ENCODE measurements around the gene CPA5.
"Not testable (repeated sequence)": the region's sequence is repeated elsewhere in the genome, so short reads cannot be mapped to it uniquely, and the experiment has no call there.

The CPA5 gene

DNA sequence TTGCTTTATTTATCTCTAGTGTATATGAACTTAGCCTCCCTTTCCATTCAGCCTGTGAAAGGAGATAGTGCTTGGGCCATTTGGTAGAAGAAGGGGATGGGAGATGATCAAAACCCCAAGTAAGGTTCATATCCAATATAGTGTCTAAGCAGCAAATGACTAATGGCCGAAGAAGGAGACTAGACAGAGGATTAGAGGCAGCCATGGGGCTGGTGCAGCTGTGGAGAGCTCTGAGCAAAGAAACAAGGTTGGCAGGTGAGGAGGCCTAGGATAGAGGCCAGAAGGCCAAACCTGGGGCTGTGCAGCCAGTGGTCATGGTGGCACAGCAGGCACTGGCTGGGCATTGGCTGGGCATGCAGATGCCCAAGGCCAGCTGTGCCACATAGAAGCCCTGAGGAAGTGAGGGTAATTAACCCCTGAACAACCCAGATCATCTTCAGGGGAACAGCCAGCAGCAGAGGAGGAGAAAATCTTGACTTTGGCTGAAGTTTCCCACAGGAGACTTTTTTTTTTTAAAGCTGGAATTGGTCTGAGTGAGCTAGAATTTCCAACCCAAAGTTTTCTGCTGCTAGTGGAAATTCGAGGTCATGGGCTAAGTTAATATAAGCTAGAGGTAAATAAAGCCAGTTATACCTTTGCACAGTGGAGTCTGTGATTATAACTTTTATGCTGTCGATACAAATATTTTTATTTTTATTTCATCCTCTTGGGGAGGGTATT lies 25.4 kb downstream of the CPA5 start:
- H3K27me3 ChIP-seq (replicated peaks; ENCODE audit: control insufficient read depth, insufficient read depth, low read length) = no peaks in the 10 kb centered on the region
- H3K9ac ChIP-seq (ENCODE audit: low read length) = peak overlapping the region; percentile 51
- H3K4me1 ChIP-seq (ENCODE audit: control insufficient read depth, insufficient read depth, low read length) = peaks cover 74% of the 10 kb centered on the region
- H3K36me3 ChIP-seq (ENCODE audit: control insufficient read depth, insufficient read depth, low read length, severe bottlenecking) = no peaks in the 10 kb centered on the region
- no peaks in the 10 kb centered on the region for H3K9me3 ChIP-seq (ENCODE audit: control insufficient read depth, low read length)
- DNase-seq (ENCODE audit: low read depth) = no peak
- peak overlapping the region; percentile 12 for H3K4me3 ChIP-seq (ENCODE audit: low read length)

GRCh38 chr7:130371046-130371445 lies 26.4 kb downstream of the CPA5 start:
- no peak for DNase-seq (ENCODE audit: low read depth)
- Histone ChIP-seq H3K9me3 (ENCODE audit: control insufficient read depth, low read length) (peaks cover 3% of the 10 kb centered on the region), H3K4me1 (ENCODE audit: control insufficient read depth, insufficient read depth, low read length) (peaks cover 67% of the 10 kb centered on the region), H3K27me3 (replicated peaks; ENCODE audit: control insufficient read depth, insufficient read depth, low read length) (no peaks in the 10 kb centered on the region), H3K4me3 (ENCODE audit: low read length) (no peak overlapping the region), H3K36me3 (ENCODE audit: control insufficient read depth, insufficient read depth, low read length, severe bottlenecking) (no peaks in the 10 kb centered on the region), H3K9ac (ENCODE audit: low read length) (peak overlapping the region; percentile 27)

GRCh38 chr7:130372402-130373165 lies 28.0 kb downstream of the CPA5 start:
- peaks cover 58% of the 10 kb centered on the region for H3K4me1 ChIP-seq (ENCODE audit: control insufficient read depth, insufficient read depth, low read length)
- peaks cover 10% of the 10 kb centered on the region for H3K9me3 ChIP-seq (ENCODE audit: control insufficient read depth, low read length)
- no peaks in the 10 kb centered on the region for H3K36me3 ChIP-seq (ENCODE audit: control insufficient read depth, insufficient read depth, low read length, severe bottlenecking)
- peak overlapping the region; percentile 4 for H3K4me3 ChIP-seq (ENCODE audit: low read length)
- H3K27me3 ChIP-seq (replicated peaks; ENCODE audit: control insufficient read depth, insufficient read depth, low read length) = no peaks in the 10 kb centered on the region
- peak overlapping the region; percentile 86 for H3K9ac ChIP-seq (ENCODE audit: low read length)
- DNase-seq (ENCODE audit: low read depth) = no peak

- Histone ChIP-seq H3K4me3 (ENCODE audit: low read length) (no peak overlapping the region), H3K4me1 (ENCODE audit: control insufficient read depth, insufficient read depth, low read length) (peaks cover 48% of the 10 kb centered on the region), H3K27me3 (replicated peaks; ENCODE audit: control insufficient read depth, insufficient read depth, low read length) (no peaks in the 10 kb centered on the region), H3K36me3 (ENCODE audit: control insufficient read depth, insufficient read depth, low read length, severe bottlenecking) (no peaks in the 10 kb centered on the region), H3K9ac (ENCODE audit: low read length) (peak overlapping the region; percentile 86), H3K9me3 (ENCODE audit: control insufficient read depth, low read length) (peaks cover 10% of the 10 kb centered on the region)
- DNase-seq (ENCODE audit: low read depth) = no peak
Observed at GRCh38 chr7:130374507-130374906, 29.9 kb downstream of the CPA5 start.

DNA sequence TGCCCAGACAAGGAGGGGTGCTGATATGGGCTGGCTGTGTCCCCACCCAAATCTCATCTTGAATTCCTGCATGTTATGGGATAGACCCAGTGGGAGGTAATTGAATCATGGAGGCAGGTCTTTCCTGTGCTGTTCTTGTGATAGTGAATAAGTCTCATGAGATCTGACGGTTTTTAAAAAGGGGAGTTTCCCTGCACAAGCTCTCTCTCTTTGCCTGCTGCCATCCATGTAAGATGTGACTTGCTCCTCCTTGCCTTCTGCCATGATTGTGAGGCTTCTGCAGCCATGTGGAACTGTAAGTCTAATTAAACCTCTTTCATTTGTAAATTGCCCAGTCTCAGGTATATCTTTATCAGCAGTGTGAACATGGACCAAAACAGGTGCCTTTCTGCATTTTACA lies 31.8 kb downstream of the CPA5 start:
- not testable (repeated sequence) for DNase-seq (ENCODE audit: low read depth); H3K36me3 ChIP-seq (ENCODE audit: control insufficient read depth, insufficient read depth, low read length, severe bottlenecking); H3K9ac ChIP-seq (ENCODE audit: low read length); H3K9me3 ChIP-seq (ENCODE audit: control insufficient read depth, low read length); H3K27me3 ChIP-seq (replicated peaks; ENCODE audit: control insufficient read depth, insufficient read depth, low read length); H3K4me3 ChIP-seq (ENCODE audit: low read length)
- peaks cover 38% of the 10 kb centered on the region for H3K4me1 ChIP-seq (ENCODE audit: control insufficient read depth, insufficient read depth, low read length)

DNA sequence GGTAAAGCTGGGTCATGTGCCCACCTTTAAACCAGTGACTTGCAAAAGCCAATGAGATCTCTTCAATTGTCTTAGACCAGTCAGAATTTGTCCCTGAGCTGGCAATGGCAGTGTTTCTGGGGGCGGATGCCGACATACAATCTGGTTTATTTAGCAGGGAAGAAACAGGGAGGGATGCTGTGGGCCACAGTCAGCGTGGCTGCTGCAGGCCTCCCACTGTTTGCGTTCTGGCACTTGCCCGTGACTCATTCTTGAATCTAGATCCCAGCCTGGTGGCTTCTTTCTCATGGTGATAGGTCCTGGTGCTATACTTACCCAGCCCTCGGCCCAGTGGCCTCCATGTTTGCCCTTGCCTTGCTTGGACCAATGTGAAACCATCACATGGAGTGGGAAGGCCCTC lies 32.6 kb downstream of the CPA5 start:
- no peak for DNase-seq (ENCODE audit: low read depth)
- no peak overlapping the region for H3K9ac ChIP-seq (ENCODE audit: low read length)
- H3K4me1 ChIP-seq (ENCODE audit: control insufficient read depth, insufficient read depth, low read length) = peaks cover 33% of the 10 kb centered on the region
- no peaks in the 10 kb centered on the region for H3K27me3 ChIP-seq (replicated peaks; ENCODE audit: control insufficient read depth, insufficient read depth, low read length)
- H3K9me3 ChIP-seq (ENCODE audit: control insufficient read depth, low read length) = peaks cover 10% of the 10 kb centered on the region
- no peaks in the 10 kb centered on the region for H3K36me3 ChIP-seq (ENCODE audit: control insufficient read depth, insufficient read depth, low read length, severe bottlenecking)
- H3K4me3 ChIP-seq (ENCODE audit: low read length) = no peak overlapping the region

- peaks cover 10% of the 10 kb centered on the region for H3K9me3 ChIP-seq (ENCODE audit: control insufficient read depth, low read length)
- no peak overlapping the region for H3K9ac ChIP-seq (ENCODE audit: low read length)
- DNase-seq (ENCODE audit: low read depth) = no peak
- H3K27me3 ChIP-seq (replicated peaks; ENCODE audit: control insufficient read depth, insufficient read depth, low read length) = no peaks in the 10 kb centered on the region
- no peaks in the 10 kb centered on the region for H3K36me3 ChIP-seq (ENCODE audit: control insufficient read depth, insufficient read depth, low read length, severe bottlenecking)
- H3K4me1 ChIP-seq (ENCODE audit: control insufficient read depth, insufficient read depth, low read length) = peaks cover 15% of the 10 kb centered on the region
- no peak overlapping the region for H3K4me3 ChIP-seq (ENCODE audit: low read length)
Observed at GRCh38 chr7:130379019-130379418, 34.4 kb downstream of the CPA5 start.

DNA sequence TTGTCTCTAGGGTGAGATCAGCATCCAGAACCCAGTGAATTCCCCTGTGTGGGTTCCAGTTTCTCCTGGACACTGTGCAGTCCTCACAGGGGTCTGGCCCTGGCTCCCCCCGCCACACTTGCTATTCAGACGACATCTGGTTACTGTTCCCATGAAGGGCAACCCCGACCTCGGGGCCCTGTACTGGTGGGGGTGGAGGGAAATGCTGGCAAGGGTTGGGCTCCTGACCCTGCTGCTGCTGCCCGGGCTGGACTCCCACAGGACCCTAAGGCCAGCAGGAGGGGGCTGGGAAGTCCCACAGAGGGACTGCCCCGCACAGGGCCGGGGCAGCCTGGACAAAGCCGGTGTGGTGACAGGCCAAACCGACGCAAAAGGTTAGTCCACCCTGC lies 34.9 kb downstream of the CPA5 start:
- H3K36me3 ChIP-seq (ENCODE audit: control insufficient read depth, insufficient read depth, low read length, severe bottlenecking) = no peaks in the 10 kb centered on the region
- H3K4me3 ChIP-seq (ENCODE audit: low read length) = no peak overlapping the region
- no peak overlapping the region for H3K9ac ChIP-seq (ENCODE audit: low read length)
- H3K27me3 ChIP-seq (replicated peaks; ENCODE audit: control insufficient read depth, insufficient read depth, low read length) = no peaks in the 10 kb centered on the region
- DNase-seq (ENCODE audit: low read depth) = no peak
- H3K9me3 ChIP-seq (ENCODE audit: control insufficient read depth, low read length) = peaks cover 10% of the 10 kb centered on the region
- H3K4me1 ChIP-seq (ENCODE audit: control insufficient read depth, insufficient read depth, low read length) = peaks cover 10% of the 10 kb centered on the region

DNA sequence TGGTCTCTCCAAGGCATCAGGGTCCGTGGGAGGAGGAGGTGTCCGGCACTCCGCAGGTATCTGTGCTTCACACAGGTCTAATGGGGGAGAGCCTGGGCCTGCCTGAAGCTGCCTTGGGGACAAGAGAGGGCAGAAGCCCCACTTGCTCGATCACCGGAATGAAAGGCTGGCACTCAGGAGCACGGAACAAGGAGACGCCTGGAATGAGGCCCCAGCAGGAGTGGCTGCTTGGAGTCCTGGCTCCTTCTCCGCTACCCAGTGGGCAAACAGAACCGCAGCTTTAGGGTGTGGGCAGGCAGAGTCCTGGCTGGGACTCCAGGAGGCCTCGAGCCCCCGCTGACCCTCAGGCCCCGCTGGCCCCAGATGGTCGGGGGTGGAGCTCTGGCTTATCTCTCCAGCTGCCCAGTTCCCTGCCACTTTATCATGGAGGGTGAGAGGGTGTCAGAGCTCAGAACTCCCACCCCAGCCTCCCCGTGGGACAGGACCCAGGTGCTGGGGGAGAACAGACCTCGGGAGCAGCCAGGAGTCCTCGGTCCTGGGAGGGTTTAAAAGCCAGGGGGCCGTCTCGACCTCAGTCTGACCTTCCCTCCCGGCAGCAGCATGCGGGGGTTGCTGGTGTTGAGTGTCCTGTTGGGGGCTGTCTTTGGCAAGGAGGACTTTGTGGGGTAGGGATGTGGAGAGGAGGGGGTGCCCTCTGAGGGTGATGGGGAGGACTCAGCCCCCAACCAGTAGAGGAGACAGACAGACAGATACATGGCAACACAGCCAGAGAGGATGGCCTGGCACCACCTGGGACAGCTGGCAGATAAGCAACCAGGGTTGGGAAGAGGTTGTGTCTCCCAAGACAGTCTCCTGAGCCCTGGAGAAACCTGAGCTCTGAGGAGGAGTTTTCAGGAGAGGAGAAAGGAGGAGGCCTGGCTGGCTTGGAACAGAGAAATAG lies 35.6 kb downstream of the CPA5 start, which contains the start of gene CPA1:
CPA1 (plus strand) TSS at position 574 of the 940 bp plus-strand sequence; CDS start at position 601, 27 bp downstream.
- Histone ChIP-seq H3K36me3 (ENCODE audit: control insufficient read depth, insufficient read depth, low read length, severe bottlenecking) (no peaks in the 10 kb centered on the region), H3K9ac (ENCODE audit: low read length) (peak within 1 kb of the TSS; percentile 29), H3K4me1 (ENCODE audit: control insufficient read depth, insufficient read depth, low read length) (peaks cover 10% of the 10 kb centered on the region), H3K27me3 (replicated peaks; ENCODE audit: control insufficient read depth, insufficient read depth, low read length) (no peaks in the 10 kb centered on the region), H3K9me3 (ENCODE audit: control insufficient read depth, low read length) (peaks cover 10% of the 10 kb centered on the region), H3K4me3 (ENCODE audit: low read length) (no peak within 1 kb of the TSS)
- DNase-seq (ENCODE audit: low read depth) = no peak

- Histone ChIP-seq H3K27me3 (replicated peaks; ENCODE audit: control insufficient read depth, insufficient read depth, low read length) (no peaks in the 10 kb centered on the region), H3K4me1 (ENCODE audit: control insufficient read depth, insufficient read depth, low read length) (peaks cover 10% of the 10 kb centered on the region), H3K36me3 (ENCODE audit: control insufficient read depth, insufficient read depth, low read length, severe bottlenecking) (no peaks in the 10 kb centered on the region), H3K9ac (ENCODE audit: low read length) (no peak overlapping the region), H3K4me3 (ENCODE audit: low read length) (no peak overlapping the region), H3K9me3 (ENCODE audit: control insufficient read depth, low read length) (peaks cover 8% of the 10 kb centered on the region)
- no peak for DNase-seq (ENCODE audit: low read depth)
Observed at GRCh38 chr7:130380861-130381455, 36.3 kb downstream of the CPA5 start.

All from adipocyte (in vitro differentiated cells).